HG03064 (cell line): ENCODE measurements around the gene LRP6.
"Not testable (repeated sequence)": the region's sequence is repeated elsewhere in the genome, so short reads cannot be mapped to it uniquely, and the experiment has no call there.

Source experiments
- ATAC-seq: cut with Tn5 transposase; IDR thresholded peaks from one replicate; pipeline ENCODE4 v1.9.1; 2021; ENCODE audit warnings: low read depth; ENCODE audit not compliant: unreplicated experiment

Gene LRP6

DNA sequence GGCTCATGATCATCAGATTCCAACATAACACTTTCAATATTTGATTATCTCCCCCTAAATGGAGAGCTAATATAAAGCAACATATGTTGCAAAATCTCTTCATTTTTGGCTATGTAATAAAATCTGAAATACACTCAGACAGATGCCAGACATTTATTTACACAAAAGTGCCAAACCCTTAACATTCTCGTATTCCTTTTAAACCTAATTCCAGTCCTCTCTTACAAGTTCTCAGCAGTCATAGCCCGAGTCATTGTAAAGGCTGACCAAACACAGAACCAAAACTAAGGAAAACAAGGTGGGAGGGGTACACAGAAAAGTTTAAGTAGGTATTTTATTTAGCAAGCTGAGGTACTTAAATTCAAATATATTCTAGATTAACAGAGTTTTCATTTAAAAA, 81.4 kb downstream of the LRP6 start:
- no peak for ATAC-seq

DNA sequence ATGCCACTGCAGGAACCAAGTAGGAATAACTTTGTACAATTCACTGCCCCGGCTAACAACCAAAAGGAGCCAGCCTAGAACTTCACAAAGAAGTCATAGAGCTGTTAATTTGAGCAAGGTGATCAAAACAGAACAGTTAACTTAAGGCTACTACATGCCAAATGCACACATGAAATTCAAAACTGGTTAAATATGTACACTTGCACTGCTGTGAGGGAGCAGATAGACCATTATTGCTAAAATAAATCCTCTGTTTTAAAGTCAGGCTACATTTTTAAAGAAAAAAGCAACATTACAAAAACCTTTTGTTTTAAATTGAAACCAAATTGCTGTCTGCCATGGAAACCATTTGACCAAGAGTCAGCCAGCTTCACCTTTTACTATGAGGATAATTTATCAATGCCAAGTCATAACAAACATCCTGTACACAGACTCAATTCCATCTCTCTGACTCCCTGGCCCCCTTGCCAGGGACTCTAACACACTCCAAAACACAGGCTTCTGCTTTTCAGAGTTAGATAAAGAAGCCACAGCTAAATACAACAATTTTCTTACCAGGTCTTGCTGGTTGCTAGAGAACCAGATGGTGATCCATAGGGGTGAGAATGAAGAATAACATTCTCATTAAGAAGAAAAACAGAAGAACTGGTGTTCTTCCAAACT, 84.0 kb downstream of the LRP6 start:
- ATAC-seq, result no peak

DNA sequence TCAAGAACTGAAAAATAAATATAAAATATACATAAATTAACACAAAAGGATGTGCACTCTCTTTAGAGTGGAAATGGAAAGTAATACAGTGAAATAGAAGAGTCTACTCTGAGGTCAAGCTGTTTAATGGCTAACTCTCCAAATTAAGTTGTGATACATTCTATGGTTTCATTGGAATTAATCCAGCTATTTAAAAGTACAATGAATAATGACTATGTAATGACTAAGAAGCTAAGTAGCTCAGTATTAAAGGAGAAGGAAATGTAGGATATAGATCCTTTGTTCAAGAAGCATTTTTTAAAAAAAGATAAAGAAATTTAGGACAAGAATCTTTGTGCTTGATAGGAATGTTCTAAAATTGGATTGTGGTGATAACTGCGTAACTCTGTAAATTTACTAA, 85.3 kb downstream of the LRP6 start:
- ATAC-seq, result no peak

DNA sequence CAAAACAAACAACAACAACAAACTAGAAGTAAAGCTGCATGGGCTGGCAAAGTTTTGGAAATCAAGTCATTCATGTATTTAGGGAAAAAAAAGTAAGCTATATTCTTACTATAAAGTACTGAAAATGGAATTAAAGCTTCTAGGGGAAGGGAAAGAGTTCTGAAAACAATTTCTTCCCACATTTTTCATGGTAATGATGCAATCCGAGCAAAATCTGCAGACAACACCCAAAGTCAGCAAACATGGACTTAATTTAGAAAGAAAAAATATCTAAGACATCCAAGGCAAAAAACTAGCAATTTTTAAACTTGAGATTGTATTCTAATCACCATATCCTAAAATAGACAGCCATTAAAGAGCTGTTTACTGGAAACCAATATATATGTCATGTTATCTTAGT, 86.3 kb downstream of the LRP6 start:
- no peak for ATAC-seq

DNA sequence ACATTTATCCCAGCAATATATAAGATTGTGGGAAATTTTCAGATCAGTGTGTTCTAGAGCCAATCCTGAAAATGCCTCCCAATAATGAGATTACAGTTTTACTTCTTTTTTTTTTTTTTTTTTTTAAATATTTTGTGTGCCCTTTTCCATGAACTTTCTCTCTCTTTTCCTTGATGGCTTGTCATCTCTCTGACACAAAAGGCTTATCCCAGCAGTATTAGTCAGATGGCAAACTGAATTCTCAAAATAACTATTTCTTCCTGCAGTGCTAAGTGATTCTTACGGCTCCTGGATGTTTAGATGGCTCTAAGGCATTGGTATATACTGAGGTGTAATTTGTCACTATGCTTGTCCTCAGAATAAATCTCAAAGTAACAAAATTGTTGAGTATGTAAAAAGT, 86.7 kb downstream of the LRP6 start:
- ATAC-seq, result no peak

DNA sequence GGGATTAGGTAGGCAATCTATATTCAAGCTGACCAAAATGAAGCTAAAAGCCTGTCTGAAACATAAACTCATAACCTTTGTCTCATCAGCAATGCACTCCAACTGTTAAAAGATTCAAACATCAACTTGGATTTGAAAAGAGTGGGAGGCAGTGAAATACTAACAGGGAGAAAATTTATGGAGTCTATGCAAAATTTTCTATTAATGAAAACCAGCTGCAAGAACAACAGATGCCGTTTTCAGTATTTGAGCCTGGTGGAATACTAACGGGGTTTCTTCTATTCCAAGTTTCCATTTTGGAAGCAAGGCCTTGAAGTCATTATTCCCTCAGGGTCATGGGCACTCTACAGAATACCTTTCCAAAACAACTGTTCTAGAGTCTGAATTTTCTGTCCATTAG, 88.3 kb downstream of the LRP6 start:
- no peak for ATAC-seq

DNA sequence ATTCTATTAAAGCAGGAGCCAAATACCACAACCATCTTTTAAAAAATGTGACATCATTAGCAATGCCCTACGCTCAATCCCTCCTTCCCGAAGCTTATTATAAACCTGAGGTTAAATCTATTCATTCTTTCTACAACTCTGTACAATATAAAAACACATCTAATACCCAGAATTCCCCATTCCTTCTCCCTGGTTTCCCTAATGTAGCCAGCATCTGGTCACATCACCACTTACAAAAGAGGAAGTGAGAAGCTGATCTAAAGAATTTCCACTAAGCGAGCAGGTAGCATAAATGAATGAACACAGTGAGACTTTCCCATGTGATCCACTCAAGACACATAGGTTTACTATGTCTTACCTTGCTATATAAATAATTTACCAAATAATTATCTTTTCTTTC, 90.4 kb downstream of the LRP6 start:
- no peak for ATAC-seq

DNA sequence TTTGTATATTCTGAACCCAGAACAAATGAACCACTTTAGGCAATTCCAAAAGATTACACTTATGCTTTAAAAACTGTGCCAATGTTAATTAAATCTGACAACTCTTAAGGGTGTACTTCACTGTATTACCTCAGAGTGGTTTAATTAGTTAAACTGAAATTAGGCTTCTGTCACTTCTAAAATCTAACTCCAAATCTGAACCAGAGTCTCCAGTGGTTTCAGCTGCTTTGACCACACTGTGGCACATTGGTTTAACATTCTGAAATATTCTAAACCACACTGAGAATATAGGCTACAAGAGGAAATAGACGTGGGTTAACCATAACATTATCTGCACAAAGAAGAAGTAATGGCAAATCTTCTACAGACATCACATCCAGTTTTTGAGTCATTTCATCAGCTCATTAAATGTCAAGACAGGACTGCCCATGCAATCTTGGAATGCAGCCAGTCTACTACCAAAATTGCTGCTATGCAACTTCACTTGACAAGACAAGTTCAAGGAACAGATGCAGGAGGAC, 94.8 kb downstream of the LRP6 start:
- ATAC-seq, result peak; percentile 57

DNA sequence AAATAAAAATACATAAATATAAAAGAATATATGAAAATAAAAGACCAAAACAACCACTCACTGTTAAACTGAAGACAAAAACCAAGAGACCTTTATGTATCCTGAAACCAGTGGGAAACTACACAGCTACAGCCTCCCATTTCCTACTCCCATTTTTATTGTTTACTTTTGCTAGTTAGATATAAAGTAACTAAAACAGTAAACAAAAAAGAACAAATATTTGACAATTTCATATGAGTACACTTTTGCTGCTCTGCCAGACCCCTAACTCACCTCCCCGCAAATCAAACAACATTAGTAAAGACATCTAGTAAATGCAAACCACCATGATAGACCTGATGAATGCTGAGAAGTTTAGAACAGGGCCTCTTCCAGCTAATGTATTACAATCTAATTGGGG, 99.0 kb downstream of the LRP6 start:
- ATAC-seq, result no peak

DNA sequence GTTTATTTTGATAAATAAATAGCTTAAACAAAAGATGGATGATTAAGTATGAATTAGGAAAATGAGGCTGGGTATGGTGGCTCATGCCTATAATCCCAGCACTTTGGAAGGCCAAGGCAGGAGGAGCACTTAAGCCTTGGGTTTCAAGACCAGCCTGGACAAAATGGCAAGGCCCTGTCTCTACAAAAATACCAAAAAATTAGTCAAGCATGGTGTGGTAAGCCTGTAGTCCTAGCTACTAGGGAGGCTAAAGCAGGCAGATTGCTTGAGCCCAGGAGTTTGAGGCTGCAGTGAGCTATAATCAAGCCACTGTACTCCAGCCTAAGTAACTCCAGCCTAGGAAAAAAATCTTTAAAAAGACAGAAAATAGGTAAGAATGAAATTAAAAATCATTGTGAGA, 100.1 kb downstream of the LRP6 start:
- ATAC-seq, result no peak

DNA sequence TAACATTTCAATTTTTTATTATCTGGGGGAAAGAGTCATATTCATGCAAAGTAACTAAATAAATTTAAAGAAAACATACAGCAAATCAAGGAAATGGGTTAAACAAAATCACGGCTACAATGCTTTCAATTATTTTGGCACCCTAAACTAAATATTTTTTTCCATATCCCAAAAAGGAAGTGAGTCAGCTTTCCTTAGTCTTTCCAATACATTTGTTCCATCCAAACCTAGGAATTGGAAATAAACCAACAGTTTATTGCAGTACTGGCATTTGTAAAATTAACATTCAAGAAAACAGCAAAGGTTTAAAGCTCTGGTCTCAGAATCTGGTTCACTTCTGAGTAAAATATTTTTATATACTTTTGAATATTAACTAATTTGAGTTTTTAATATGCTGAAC, 106.9 kb downstream of the LRP6 start:
- no peak for ATAC-seq

DNA sequence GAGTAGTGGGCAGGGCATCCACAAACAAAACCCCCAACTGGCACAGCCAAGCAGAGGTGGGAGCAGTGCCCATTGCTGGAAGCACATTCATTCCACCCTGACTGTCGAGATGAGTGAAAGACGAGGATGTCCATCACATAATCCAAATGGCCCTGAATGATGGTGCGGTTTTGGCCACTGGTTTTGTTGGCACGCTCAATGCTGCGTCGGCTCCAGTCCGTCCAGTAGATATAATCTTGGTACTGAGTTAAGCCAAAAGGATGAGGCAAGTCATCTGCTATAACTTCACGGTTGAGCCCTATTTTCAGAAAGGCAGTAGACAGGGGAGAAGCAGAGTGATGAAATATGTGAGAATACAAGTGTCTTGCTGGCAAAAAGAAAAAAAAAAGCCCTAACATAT, 108.0 kb downstream of the LRP6 start:
- ATAC-seq, result no peak

DNA sequence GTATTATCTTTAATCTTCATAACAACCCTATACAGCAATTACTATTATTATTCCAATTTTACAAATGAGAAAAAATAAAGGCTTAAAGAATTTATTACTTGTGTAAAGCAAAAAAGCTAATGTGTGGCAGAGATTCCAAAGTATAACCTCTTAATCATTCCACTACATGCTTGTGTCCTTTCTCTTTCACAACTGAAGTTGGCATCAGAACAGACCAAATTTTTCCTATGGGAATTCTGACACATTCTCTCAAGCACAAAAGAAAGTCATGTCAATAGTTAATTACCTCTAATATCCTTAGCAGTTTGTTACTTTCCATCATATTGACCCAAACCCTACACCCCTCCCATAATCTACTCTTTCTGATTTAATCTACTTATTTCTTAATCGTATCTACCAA, 109.4 kb downstream of the LRP6 start:
- ATAC-seq, result no peak

DNA sequence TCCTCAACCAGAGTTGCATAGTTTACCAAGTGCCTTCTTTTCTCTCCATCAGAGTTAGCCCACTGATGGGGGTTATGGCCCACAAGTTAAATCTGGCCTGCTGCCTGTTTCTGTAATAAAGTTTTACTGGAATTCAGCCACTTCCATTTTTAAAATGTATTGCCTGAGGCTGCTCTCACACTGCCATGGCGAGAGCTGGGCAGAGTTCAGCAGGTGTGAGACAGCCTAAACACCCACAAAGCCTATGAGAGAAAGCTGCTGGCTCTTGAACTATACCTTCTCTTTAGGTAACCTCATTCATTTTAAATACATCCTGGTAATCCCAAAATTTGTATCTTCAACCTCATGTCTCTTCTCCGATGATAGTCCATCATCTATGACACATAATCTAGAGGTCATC, 110.0 kb downstream of the LRP6 start:
- no peak for ATAC-seq

DNA sequence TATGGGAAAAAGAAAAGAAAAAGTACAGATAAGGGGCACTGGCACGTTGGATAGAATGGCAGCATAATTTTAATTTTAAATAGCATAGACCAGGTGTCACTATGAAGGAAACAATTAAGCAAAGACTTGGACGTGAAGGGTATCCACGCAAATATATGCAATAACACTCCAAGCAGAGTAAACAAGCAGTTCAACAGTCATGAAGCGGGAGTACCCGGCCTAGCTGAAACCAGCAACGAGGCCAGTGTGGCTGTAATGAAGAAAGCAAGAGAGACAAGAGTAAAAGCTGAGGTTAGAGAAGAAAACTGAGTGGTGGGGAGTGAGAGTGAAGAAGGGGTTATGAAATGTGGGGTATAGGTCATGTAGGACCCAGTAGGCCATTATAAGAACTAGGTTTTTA, 110.7 kb downstream of the LRP6 start:
- no peak for ATAC-seq

DNA sequence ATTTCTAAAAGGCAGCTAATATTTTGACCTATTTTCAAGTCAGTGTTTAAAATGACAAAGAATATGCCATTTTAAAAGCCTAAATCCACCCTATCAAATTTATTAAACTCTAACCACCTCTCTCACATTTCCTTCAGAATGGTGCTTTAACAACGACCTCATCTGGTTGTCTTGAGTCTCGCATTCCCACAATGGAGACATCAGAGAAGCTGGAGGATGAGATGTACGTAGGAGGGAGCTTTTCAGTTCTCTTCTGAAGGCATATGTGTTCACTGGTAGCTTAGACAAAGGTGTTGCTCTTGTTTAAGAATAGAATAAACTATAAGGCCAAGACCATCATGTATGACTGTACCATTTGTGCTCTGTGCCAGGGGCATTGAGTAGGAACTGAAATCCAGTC, 113.2 kb downstream of the LRP6 start:
- no peak for ATAC-seq

DNA sequence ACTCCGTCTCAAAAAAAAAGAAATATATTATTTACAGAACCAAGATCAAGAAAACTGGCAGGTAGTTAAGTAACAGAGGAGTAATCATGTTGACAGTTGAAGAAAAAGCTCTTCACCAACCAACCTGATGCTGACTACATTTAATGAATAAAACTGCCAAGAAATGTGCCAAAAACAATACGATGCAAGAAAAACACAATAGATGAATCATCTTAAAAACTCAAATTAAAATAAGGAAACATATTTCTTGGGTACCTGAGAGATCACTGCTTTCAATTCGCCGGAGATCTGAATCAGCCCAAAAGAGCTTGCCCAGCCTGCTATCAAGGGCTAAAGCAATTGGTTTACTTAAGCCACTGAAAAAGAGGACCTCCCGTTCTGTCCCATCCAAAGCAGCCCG, 119.7 kb downstream of the LRP6 start:
- ATAC-seq, result no peak

DNA sequence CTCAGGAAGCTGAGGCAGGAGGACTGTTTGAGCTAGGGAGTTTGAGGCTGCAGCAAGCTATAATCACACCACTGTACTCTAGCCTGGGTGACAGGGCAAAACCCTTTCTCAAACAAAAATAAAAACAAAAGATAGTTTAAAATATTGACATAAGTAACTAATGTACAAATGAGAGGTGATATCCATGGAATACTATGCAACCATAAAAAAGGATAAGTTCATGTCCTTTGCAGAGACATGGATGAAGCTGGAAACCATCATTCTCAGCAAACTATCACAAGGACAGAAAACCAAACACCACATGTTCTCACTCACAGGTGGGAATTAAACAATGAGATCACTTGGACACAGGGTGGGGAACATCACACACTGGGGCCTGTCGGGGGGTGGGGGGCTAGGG, 122.3 kb downstream of the LRP6 start:
- not testable (repeated sequence) for ATAC-seq

DNA sequence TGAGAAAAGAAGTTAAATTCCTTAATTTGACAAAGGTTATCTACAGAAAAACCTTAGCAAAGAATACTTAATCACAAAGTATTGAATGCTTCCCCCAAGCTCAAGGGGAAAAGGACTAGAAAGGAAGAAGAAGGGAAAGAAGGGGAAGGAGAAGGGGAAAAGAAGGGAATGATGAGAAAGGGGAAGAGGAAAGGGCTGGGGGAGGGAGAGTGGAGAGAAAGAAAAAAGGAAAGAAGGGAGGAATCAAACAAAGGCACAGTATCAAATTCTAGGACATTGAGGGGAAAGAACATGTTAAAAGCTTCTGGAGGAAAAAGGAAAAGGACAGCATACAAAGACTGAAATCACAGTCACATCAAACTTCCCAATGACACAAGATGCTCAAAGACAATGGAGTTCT, 125.8 kb downstream of the LRP6 start:
- ATAC-seq, result no peak

DNA sequence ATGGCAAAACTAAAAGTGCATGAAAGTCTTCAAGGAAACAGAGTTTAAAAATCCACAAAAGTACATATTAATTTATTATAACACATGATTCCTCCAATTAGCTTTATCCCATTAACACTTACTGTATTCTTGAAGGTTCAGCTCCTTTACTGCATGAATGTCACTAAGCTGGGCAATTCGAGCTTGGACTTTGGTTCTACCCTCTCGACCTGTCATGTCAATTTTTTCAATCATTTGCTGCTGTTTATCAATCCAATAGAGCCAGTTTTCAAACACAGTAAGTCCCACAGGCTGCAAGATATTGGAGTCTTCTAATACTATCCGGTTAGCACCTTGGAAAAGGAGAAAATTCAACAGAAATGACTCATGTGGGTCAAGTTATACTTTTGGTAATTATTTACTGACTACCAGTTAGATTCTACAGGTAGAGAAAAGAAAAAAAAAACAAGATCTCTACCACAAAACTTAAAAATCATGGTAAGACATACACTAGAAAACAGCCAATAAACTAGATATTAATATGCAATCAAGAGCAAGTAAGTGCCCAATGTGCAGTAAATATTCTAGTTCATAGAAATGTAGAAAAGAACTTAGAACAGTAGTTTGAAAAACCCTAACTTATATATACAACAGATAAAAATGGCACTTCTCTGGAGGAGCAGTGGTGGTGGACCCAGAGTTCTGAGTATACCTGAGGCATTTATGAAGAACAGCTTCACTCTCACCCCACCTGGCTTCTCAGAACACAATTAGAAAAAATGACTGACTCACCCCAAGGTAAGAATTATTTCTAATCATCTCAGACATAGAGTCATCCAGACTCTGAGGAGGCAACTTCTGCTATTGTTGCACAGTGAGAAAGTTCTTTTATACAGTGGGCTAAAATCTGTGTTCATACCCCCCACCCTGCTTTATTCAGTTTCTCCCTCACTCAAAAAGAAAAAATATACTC, 128.4 kb downstream of the LRP6 start:
- ATAC-seq, result no peak

DNA sequence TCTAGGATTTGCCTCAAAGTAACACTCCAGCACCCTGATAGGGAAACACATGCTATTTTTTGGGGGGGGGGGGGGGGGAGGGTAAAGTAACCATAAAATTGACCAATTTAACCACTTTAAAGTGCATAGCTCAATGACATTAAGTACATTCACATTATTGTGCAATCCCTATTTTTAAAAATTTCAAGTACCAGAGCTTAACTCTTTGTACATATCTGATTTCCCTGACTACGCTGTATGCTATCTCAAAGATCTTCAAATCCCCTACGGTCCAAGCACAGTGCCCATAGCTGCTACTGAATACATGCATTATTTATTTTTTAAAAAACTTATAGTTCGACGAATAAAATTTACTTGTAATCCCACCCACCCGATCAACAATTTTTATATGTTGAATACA, 133.1 kb downstream of the LRP6 start:
- no peak for ATAC-seq

DNA sequence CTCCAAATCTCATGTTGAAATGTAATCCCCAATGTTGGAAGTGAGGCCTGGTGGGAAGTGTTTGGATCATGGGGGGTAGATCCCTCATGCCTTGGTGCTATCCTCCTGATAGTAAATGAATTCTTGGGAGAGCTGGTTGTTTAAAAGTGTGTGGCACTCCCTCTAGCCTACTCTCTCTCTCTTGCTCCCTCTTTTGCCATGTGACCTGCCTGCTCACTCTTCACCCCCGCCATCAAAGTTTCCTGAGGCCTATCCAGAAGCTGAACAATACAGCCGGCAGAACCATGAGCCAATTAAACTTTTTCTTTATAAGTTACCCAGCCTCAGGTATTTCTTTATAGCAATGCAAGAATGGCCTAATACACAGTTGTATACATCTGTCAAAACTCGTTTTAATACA, 133.6 kb downstream of the LRP6 start:
- ATAC-seq, result no peak
